Activated T-cell treated with anti-CD3 and anti-CD28 coated beads for 1 hour (primary cell): ENCODE measurements around the gene ZIC5.

Experiments used
- DNase-seq: peaks from one replicate; pipeline ENCODE4 v3.0.0-alpha.2; 2020; ENCODE audit warnings: low read depth

The ZIC5 gene

GRCh38 chr13:99987154-99988019 is 15.8 kb upstream of the ZIC5 start:
- no peak for DNase-seq

DNA sequence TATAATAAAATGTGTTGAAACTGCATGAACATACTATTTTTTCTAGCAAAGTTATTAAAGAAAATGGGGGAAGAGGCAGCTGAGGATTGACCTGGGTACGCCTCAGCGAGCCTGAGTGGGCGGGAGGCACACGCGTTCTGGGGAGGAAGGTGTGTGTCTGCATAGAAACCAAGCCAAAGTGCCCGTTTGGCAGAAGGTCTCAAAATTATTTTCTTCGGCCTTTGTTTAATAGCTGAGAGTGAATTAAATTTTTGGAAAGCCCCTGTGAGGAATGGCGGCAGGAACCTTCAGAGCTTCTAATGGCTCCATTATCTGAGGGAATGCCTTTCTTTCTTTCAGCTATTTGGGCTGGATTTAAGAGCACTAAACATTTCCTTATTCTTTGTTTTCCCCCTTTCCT is 15.2 kb upstream of the ZIC5 start:
- no peak for DNase-seq

DNA sequence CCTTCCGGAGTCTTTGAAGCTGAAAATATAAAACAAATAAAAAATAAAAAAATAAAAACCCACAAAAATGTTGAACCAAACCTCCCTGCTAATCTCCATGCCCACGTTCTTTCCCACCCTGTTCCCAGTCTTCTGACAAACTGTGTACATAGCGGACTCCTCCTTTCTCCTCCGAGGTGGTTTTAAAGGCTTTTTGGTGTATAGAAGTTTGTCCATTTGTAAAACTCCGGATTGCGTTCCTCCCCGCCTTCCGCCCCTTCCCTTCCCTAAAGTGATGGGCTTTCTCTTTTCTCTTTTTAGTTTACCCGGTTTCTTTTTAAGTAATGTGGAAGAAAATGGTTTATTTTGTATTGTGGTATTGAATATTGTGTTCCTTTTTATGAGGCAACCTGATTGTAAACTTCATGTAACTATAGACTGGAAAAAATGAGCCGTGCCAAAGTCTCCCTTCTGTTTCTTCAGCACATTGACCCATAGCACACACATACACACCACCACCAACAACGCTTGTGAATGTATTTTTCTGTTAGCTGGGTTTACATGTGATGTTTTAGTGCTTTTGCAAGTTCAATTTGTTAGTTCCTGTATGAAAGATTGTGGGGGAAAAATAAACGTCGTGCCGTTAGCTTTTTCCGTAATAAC is 14.4 kb upstream of the ZIC5 start:
- no peak for DNase-seq

DNA sequence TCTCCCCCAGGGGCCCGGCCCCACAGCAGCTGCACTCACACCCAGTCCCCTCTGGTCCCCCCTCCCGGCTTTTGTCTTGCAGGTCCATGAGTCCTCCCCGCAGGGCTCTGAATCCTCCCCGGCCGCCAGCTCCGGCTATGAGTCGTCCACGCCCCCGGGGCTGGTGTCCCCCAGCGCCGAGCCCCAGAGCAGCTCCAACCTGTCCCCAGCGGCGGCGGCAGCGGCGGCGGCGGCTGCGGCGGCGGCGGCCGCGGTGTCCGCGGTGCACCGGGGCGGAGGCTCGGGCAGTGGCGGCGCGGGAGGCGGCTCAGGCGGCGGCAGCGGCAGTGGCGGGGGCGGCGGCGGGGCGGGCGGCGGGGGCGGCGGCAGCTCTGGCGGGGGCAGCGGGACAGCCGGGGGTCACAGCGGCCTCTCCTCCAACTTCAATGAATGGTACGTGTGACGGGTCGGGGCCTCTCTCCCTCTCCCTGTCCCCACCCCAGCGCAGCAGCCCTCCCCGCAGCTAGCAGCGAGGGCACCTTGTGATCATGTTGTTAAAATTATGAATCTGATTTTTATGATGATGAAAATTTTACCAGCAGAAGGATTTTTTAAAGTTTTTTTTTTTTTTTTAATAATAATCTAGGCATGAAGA is 13.8 kb upstream of the ZIC5 start:
- DNase-seq = no peak

DNA sequence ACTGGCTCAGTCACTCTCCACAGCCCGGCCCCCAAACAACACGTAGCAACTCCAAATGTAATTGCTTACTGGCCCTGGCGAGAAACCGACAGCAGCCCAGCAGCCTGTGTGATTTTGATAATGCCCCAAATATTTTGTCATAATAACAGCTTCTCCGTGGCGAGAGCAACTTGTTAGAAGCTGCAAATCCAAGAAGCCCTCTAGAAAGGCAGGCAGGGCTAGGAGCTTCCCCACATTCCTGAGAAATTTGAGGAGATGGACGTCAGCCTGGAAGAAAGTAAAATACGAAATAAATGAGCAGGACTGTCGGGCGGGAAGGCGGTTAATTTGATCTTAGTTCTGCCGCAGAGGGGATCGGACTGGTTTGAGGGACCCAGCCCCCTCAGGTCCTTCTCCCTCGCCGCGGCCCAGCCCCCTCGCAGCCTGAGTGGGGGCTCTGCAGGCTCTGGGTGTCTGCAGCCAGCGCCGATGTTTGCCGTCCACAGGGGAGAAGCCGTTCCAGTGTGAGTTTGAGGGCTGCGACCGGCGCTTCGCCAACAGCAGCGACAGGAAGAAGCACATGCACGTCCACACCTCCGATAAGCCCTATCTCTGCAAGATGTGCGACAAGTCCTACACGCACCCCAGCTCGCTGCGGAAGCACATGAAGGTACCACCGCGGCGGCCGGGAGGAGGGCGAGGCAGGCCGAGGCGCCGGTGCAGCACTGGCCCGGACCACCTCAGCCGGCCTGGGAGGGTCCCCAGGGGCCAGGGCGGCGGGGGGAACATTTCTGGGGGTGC is 13.1 kb upstream of the ZIC5 start:
- no peak for DNase-seq

DNA sequence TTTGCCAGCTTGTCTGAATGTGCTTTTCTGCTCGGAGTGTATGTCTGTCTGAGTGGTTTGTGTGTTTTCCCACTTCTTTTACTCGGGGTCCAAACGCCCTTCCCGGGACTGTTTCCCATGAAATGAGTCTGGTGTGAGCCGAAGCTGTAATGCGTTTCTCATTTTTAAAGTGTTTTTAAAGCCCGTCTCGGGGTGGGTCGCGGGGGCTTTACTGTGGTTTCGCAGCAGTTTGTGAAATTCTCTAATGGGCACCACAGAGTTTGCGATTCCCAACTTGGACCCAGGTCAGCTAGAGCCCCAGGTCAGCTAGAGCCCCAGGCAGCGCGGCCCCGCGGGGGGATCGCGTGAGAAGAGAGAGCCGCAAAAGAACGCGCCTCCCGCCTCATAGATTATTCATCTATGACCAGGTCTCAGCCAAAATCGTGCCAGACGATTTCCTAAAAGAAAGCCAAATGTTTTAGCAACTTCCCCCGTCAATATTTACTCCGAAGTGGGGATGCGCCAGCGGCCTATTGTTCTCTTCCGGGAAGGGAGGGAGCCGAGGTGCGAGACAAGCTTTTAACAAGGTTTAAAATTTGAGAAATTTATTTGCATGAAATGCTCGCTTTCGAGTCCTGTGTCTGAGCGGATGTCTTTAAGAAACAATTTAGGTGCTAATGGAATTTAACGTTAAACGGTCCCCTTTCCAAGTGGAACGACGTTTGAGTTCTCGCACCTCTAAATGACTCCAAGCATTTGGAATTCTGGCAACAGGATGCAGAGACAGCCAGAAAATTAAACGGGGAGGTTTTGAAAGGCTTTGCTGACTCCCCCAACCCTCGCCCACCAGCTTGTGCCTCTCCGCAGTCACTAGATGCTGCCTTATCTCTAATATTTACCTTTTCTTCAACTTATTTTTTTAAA is 12.2 kb upstream of the ZIC5 start:
- no peak for DNase-seq

GRCh38 chr13:99982731-99983498 is 11.3 kb upstream of the ZIC5 start:
- no peak for DNase-seq

DNA sequence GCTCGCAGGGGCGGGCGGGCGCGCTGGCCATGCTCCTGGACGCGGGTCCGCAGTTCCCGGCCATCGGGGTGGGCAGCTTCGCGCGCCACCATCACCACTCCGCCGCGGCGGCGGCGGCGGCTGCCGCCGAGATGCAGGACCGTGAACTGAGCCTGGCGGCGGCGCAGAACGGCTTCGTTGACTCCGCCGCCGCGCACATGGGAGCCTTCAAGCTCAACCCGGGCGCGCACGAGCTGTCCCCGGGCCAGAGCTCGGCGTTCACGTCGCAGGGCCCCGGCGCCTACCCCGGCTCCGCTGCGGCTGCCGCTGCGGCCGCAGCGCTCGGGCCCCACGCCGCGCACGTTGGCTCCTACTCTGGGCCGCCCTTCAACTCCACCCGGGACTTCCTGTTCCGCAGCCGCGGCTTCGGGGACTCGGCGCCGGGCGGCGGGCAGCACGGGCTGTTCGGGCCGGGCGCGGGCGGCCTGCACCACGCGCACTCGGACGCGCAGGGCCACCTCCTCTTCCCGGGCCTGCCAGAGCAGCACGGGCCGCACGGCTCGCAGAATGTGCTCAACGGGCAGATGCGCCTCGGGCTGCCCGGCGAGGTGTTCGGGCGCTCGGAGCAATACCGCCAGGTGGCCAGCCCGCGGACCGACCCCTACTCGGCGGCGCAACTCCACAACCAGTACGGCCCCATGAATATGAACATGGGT is 10.6 kb upstream of the ZIC5 start:
- DNase-seq = no peak

- DNase-seq = no peak
These were observed 10.1 kb upstream of the ZIC5 start, which contains the start of gene ZIC2 for GRCh38 chr13:99981735-99982035. ZIC2 (plus strand) TSS chr13:99981784; CDS start chr13:99982065, 281 bp downstream.

GRCh38 chr13:99980824-99981734 is 9.5 kb upstream of the ZIC5 start:
- DNase-seq = no peak

- peak; percentile 46 for DNase-seq
These were observed 8.7 kb upstream of the ZIC5 start for GRCh38 chr13:99980201-99980823.

GRCh38 chr13:99979453-99980200 is 8.1 kb upstream of the ZIC5 start:
- DNase-seq = no peak

DNA sequence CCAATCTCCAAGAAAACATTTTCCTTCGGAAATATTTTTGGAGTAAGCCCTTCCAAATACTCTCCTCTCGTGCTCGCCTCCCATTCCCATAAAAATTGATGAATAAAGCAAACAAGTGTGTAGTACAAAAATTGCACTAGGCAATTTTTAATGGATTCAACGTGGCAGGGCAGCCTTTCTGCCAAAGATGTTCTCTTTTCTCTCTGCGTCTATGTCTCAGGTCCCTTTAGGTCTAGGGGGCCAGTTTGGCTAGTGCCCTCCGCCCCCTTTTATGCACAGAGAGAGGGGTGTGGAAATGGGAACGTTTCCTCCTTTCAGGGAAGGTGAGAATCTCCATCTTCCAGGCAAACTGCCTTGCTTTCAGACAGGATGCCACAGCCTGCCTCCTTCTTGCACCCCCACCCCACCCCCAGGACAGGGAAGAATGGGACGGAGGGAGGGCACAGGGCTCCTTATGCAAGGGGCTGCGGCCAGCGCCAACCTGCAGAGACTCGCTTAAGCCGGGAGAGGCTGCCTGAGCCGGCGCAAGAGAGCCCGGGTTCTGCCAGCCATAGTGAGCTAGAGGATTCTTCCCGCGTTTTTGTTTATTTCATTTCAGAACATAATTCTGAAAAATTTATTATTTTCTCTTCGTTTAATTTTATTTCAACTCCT is 7.4 kb upstream of the ZIC5 start:
- no peak for DNase-seq

DNA sequence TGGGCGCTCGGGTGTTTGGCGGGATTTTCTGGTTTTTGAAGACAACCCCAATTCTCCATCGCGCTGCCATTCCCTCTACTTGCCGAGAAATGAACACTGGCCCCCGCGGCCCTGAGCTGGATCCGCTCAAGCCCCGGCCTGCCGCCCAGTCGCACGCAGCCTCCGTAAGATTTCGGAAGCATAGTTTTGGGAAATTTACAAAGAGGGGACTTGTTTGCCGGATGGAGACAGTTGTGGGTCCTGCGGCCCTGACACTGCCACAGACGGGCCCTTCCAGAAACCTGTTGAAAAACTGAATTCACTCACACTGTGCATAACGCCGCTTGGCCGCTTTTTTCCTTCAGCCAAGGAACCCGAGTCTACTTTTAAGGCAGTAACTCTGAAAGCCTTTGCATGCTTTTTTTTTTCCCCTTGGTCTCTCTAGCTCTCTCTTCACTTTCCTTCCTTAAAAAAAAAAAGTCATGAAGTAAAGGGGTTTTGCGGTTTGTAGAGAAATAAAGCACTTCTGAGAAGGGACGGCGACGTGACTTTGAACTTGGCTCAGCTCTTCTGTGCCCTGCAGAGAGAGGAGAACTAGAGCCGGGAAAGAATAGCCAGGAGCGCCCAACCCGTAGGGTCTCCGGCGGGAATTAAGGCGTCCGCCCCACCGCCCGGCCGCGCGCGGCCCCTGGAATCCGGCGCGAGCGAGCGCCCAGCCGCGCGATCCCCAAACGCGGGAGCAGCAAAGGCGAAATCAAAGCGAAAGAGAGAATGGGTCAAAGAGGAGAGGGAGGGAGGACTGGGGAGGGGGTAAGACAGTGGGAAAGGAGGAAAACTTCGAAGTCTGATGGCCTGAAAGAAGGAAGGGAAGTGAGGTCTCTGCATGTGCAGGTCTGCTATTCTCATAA is 6.6 kb upstream of the ZIC5 start:
- DNase-seq = no peak

GRCh38 chr13:99977334-99977911 is 5.9 kb upstream of the ZIC5 start:
- no peak for DNase-seq

GRCh38 chr13:99976575-99976974 is 5.0 kb upstream of the ZIC5 start:
- no peak for DNase-seq
